SK-N-MC (cell line): ENCODE data around the gene ZMYM2.
"Not testable (repeated sequence)": the region's sequence is repeated elsewhere in the genome, so short reads cannot be mapped to it uniquely, and the experiment has no call there.

ENCODE experiments used
- DNase-seq: peaks from one replicate; pipeline ENCODE4 v3.0.0-alpha.2; 2011; ENCODE audit warnings: low read depth, low spot score
- H3K27ac ChIP-seq: fragments of 200-600 bp; sonication (generic); 2 replicates; pipeline ENCODE4 v1.5.1; 2016; ENCODE audit warnings: mixed run types
- H3K36me3 ChIP-seq: fragments of 200-600 bp; sonication (generic); 2 replicates; pipeline ENCODE4 v1.6.1; 2017; ENCODE audit warnings: antibody characterized with exemption, low read length, mixed read lengths; ENCODE audit not compliant: insufficient read depth
- H3K4me3 ChIP-seq: fragments of 200-600 bp; sonication (generic); 2 replicates; pipeline ENCODE4 v1.5.1; 2016
- H3K9ac ChIP-seq: fragments of 200-600 bp; sonication (generic); 2 replicates; pipeline ENCODE4 v1.8.0; 2017; ENCODE audit warnings: mixed run types, mixed read lengths; ENCODE audit not compliant: insufficient read length
- H3K9me3 ChIP-seq: fragments of 200-600 bp; sonication (generic); 2 replicates; pipeline ENCODE4 v1.6.1; 2017; ENCODE audit warnings: low read depth, mild to moderate bottlenecking, antibody characterized with exemption, low read length, moderate library complexity, mixed read lengths
- EZH2 ChIP-seq: fragments of 200-600 bp; sonication (generic); IDR thresholded peaks from one replicate; pipeline ENCODE4 v1.6.1; 2017; ENCODE audit warnings: antibody characterized with exemption
- FOXP2 ChIP-seq: optimal IDR thresholded peaks from 2 replicates; pipeline ENCODE3; 2011; ENCODE audit warnings: mild to moderate bottlenecking, moderate library complexity; ENCODE audit not compliant: insufficient read depth; ENCODE audit errors: extremely low read length, control extremely low read depth
- POLR2AphosphoS5 ChIP-seq: IDR thresholded peaks from 2 replicates; pipeline ENCODE4 v1.6.1; 2012; ENCODE audit warnings: mild to moderate bottlenecking, low read depth, low read length, borderline replicate concordance

The ZMYM2 gene

DNA sequence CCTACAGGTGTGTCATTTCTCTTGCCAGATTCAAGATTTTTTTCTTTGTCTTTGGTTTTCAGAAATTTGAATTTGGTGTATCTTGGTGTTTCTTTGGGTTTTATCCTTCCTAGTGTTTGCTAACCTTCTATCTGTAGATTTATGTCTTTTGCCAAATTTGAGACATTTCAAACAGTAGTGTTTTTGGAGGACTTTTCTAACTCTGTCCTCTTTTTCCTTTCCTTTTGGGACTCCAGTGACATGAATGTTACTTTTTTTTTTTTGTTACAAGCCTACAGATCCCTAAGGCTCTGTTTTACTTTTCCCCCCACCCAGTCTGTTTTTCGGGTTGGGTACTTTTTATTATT lies 58.8 kb downstream of the ZMYM2 start:
- no peak overlapping the region for H3K4me3 ChIP-seq
- H3K36me3 ChIP-seq = peaks cover 81% of the 10 kb centered on the region
- TF ChIP-seq FOXP2 (no peak), EZH2 (no peak), POLR2AphosphoS5 (no peak)
- H3K9me3 ChIP-seq = peaks cover 20% of the 10 kb centered on the region
- H3K27ac ChIP-seq = no peak overlapping the region
- no peak for DNase-seq
- H3K9ac ChIP-seq = no peak overlapping the region

GRCh38 chr13:20019043-20019442 lies 60.5 kb downstream of the ZMYM2 start:
- Histone ChIP-seq H3K9ac (no peak overlapping the region), H3K36me3 (peaks cover 64% of the 10 kb centered on the region), H3K9me3 (peaks cover 11% of the 10 kb centered on the region), H3K27ac (no peak overlapping the region), H3K4me3 (no peak overlapping the region)
- DNase-seq = no peak
- no peak for TF ChIP-seq EZH2
- TF ChIP-seq FOXP2 = no peak
- TF ChIP-seq POLR2AphosphoS5 = no peak

- TF ChIP-seq POLR2AphosphoS5 = no peak
- TF ChIP-seq FOXP2 = no peak
- TF ChIP-seq EZH2 = no peak
- no peak for DNase-seq
- no peak overlapping the region for H3K4me3 ChIP-seq
- H3K9me3 ChIP-seq = no peaks in the 10 kb centered on the region
- peaks cover 49% of the 10 kb centered on the region for H3K36me3 ChIP-seq
- no peak overlapping the region for H3K27ac ChIP-seq
- no peak overlapping the region for H3K9ac ChIP-seq
Measured at GRCh38 chr13:20024702-20025101, 66.2 kb downstream of the ZMYM2 start.

GRCh38 chr13:20028953-20029352 lies 70.4 kb downstream of the ZMYM2 start:
- Histone ChIP-seq H3K9ac (no peak overlapping the region), H3K36me3 (peaks cover 60% of the 10 kb centered on the region), H3K4me3 (no peak overlapping the region), H3K9me3 (no peaks in the 10 kb centered on the region), H3K27ac (no peak overlapping the region)
- no peak for TF ChIP-seq POLR2AphosphoS5
- no peak for TF ChIP-seq EZH2
- no peak for TF ChIP-seq FOXP2
- no peak for DNase-seq

DNA sequence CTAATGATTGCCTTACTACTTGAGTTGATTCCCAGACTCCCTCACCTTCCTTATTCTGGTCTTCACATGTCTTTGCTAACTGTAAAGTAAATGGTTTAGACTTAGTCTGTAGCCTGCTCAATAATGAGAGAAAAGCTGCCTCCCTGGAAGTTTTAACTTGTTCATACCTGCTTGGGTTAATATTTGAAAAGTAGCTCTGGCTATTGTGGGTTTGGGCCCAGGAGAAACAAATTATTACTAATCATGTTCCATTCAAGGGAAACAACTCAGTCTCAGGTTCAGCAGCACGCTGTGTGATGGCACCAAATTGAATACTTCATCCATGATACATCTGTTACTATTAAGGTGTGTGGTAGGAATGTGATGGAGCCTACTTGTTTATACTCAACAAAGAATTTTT lies 75.0 kb downstream of the ZMYM2 start:
- no peak overlapping the region for H3K27ac ChIP-seq
- H3K9ac ChIP-seq = no peak overlapping the region
- H3K36me3 ChIP-seq = peaks cover 82% of the 10 kb centered on the region
- H3K9me3 ChIP-seq = no peaks in the 10 kb centered on the region
- TF ChIP-seq EZH2 (no peak), POLR2AphosphoS5 (no peak), FOXP2 (no peak)
- H3K4me3 ChIP-seq = no peak overlapping the region
- DNase-seq = no peak

- Histone ChIP-seq H3K27ac (no peak overlapping the region), H3K9ac (no peak overlapping the region), H3K4me3 (no peak overlapping the region), H3K36me3 (peaks cover 77% of the 10 kb centered on the region), H3K9me3 (no peaks in the 10 kb centered on the region)
- no peak for DNase-seq
- no peak for TF ChIP-seq POLR2AphosphoS5
- no peak for TF ChIP-seq FOXP2
- no peak for TF ChIP-seq EZH2
Measured at GRCh38 chr13:20035130-20035529, 76.6 kb downstream of the ZMYM2 start.

DNA sequence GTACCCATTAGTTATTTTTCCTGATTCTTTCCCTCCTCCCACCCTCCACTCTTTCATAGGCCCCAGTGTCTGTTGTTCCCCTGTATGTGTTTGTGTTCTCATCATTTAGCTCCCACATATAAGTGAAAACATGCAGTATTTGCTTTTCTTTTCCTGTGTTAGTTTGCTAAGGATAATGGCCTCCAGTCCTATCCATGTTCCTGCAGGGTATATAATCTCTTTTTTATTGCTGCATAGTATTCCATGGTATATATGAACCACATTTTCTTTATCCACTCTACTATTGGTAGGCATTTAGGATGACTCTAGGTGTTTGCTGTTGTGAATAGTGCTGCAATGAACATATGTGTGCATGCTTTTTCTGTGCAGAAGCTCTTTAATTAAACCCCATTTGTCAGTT lies 79.4 kb downstream of the ZMYM2 start:
- no peak overlapping the region for H3K4me3 ChIP-seq
- H3K27ac ChIP-seq = no peak overlapping the region
- no peak for DNase-seq
- H3K9ac ChIP-seq = no peak overlapping the region
- no peak for TF ChIP-seq POLR2AphosphoS5
- no peak for TF ChIP-seq EZH2
- H3K9me3 ChIP-seq = no peaks in the 10 kb centered on the region
- H3K36me3 ChIP-seq = peaks cover 80% of the 10 kb centered on the region

- not testable (repeated sequence) for DNase-seq, H3K9ac ChIP-seq, H3K9me3 ChIP-seq, H3K4me3 ChIP-seq, H3K27ac ChIP-seq
- H3K36me3 ChIP-seq = peaks cover 56% of the 10 kb centered on the region
Measured at GRCh38 chr13:20042603-20043002, 84.1 kb downstream of the ZMYM2 start.

DNA sequence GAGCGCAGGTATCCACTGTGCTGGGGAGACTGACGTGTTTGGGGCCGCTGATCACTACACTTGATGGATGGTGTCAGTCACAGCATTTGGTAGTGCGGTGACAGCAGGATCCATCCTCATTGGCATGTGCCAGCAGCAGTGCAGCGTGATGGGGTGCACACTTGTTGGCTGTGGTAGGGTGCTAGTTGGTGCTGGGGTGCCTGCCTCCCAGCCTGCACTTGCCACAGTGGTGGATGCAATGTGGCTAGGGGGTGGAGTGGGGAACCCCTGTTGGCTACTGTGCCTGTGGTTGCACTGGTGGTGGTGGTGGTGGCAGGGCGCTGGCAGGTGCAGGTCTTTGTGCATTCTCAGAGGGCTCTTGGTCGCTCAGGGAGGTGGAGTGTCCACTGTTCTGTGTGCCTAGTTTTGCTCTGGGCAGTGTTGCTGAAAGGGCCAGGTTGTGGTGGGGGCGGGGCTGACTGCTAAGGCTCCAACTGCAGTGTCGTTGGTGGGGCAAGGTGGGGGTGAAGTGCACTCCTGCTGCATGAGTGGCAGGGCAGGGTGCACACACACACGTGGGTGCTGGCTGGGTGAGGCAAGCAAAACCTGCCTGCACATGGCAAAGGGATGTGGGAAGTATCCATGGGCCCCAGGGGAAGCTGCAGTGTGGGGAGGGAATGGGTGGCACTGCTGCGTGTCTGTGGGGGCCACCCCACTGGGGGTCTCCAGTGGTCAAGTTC lies 84.8 kb downstream of the ZMYM2 start:
- DNase-seq = no peak
- TF ChIP-seq FOXP2 (no peak), EZH2 (no peak), POLR2AphosphoS5 (no peak)
- Histone ChIP-seq H3K9ac (no peak overlapping the region), H3K9me3 (no peaks in the 10 kb centered on the region), H3K27ac (no peak overlapping the region), H3K4me3 (no peak overlapping the region), H3K36me3 (peaks cover 48% of the 10 kb centered on the region)
